SK-N-SH (cell line): ENCODE results near the gene CAPZA3. TPM values are rescaled to one million over a fixed set of nuclear protein-coding genes. Genes with fewer than 3 reads are reported as not detected.

Experiments used
- CTCF ChIA-PET: fragments of 300-600, 350-600 bp; formaldehyde crosslinking; extraction: SDS; loops from one replicate; lab custom pipeline; 2021; lab: Yijun Ruan, JAX
- POLR2A ChIA-PET: fragments of 350-600 bp; sonication (Branson Sonifier 250); formaldehyde crosslinking; extraction: SDS; loops from one replicate; lab custom pipeline; 2020; ENCODE audit warnings: antibody characterized with exemption, inconsistent platforms; lab: Yijun Ruan, JAX
- DNase-seq: peaks from one replicate; pipeline ENCODE4 v3.0.0; 2012
- H2AFZ ChIP-seq: fragments of 200-600 bp; sonication (generic); 2 replicates; pipeline ENCODE4 v1.8.1; 2016; ENCODE audit warnings: antibody characterized with exemption, mild to moderate bottlenecking, low read depth
- H3F3A ChIP-seq: fragments of 200-600 bp; sonication (generic); replicated peaks from 2 replicates; pipeline ENCODE3; 2016; ENCODE audit warnings: antibody characterized with exemption, mild to moderate bottlenecking; ENCODE audit not compliant: insufficient read depth
- H3K27ac ChIP-seq, 2 experiments: fragments of 200-500 bp in 1 of 2; fragments of 200-600 bp in 1 of 2; sonication (Bioruptor generic) in 1 of 2; sonication (generic), shearing (Covaris generic) in 1 of 2; 2 replicates each; pipeline versions ENCODE4 v1.5.1 to v1.6.1; 2014 to 2016; ENCODE audit warnings: low read depth in 2 of 2, inconsistent platforms in 1 of 2, low read length in 1 of 2, mild to moderate bottlenecking in 1 of 2, mixed read lengths in 1 of 2
- H3K27me3 ChIP-seq: fragments of 200-600 bp; sonication (generic), shearing (Covaris generic); 2 replicates; pipeline ENCODE4 v1.6.1; 2016; ENCODE audit warnings: mixed run types; ENCODE audit not compliant: insufficient read depth
- H3K36me3 ChIP-seq, 2 experiments: fragments of 200-500 bp in 1 of 2; fragments of 200-600 bp in 1 of 2; sonication (Bioruptor generic) in 1 of 2; sonication (generic) in 1 of 2; replicated peaks in 1 of 2; 2 replicates each; pipeline versions ENCODE3 to v1.5.1; 2014 to 2016; ENCODE audit warnings: low read length in 1 of 2, mild to moderate bottlenecking in 1 of 2; ENCODE audit not compliant: insufficient read depth in 2 of 2, control insufficient read depth in 1 of 2
- H3K4me1 ChIP-seq, 2 experiments: fragments of 200-500 bp in 1 of 2; fragments of 200-600 bp in 1 of 2; sonication (Bioruptor generic) in 1 of 2; sonication (generic), shearing (Covaris generic) in 1 of 2; 2 replicates each; pipeline versions ENCODE4 v1.5.1 to v1.6.1; 2014 to 2016; ENCODE audit warnings: low read depth in 1 of 2, low read length in 1 of 2, mixed run types in 1 of 2; ENCODE audit not compliant: insufficient read depth in 2 of 2, control insufficient read depth in 1 of 2
- H3K4me2 ChIP-seq: fragments of 200-600 bp; sonication (generic), shearing (Covaris generic); 2 replicates; pipeline ENCODE4 v1.6.1; 2017; ENCODE audit warnings: mixed run types
- H3K4me3 ChIP-seq, 2 experiments: fragments of 200-500 bp in 1 of 2; fragments of 200-600 bp in 1 of 2; sonication (Bioruptor generic) in 1 of 2; sonication (generic), shearing (Covaris generic) in 1 of 2; 2 replicates each; pipeline versions ENCODE4 v1.5.1 to v1.8.1; 2014 to 2016; ENCODE audit warnings: low read depth in 2 of 2, inconsistent platforms in 1 of 2, low read length in 1 of 2, mild to moderate bottlenecking in 1 of 2, mixed read lengths in 1 of 2, moderate library complexity in 1 of 2
- H3K79me2 ChIP-seq: fragments of 200-600 bp; sonication (generic); 2 replicates; pipeline ENCODE4 v1.8.1; 2017; ENCODE audit warnings: mild to moderate bottlenecking; ENCODE audit not compliant: insufficient read depth
- H3K9ac ChIP-seq: fragments of 200-600 bp; sonication (generic); 2 replicates; pipeline ENCODE4 v1.6.1; 2017; ENCODE audit warnings: mixed run types
- H3K9me2 ChIP-seq: fragments of 200-600 bp; sonication (generic); 2 replicates; pipeline ENCODE4 v1.6.1; 2017; ENCODE audit warnings: mixed run types
- H3K9me3 ChIP-seq: fragments of 200-600 bp; sonication (generic); 2 replicates; pipeline ENCODE4 v1.6.1; 2017; ENCODE audit warnings: mixed run types, mild to moderate bottlenecking, moderate library complexity
- H4K20me1 ChIP-seq: fragments of 200-600 bp; sonication (generic); 2 replicates; pipeline ENCODE4 v1.6.1; 2017; ENCODE audit warnings: mild to moderate bottlenecking, mixed run types; ENCODE audit not compliant: insufficient read depth
- FOSL2 ChIP-seq: IDR thresholded peaks from 2 replicates; pipeline ENCODE4 v1.4.0; 2012; ENCODE audit warnings: low read depth, mild to moderate bottlenecking, moderate library complexity, borderline replicate concordance
- FOXJ3 ChIP-seq: sonication (generic); formaldehyde crosslinking; IDR thresholded peaks from 2 replicates; pipeline ENCODE4 v1.5.1; 2020; ENCODE audit warnings: mild to moderate bottlenecking, missing genetic modification reagents
- GATA2 ChIP-seq: sonication (generic); formaldehyde crosslinking; IDR thresholded peaks from 2 replicates; pipeline ENCODE4 v1.5.0; 2020; ENCODE audit warnings: mild to moderate bottlenecking, missing genetic modification reagents
- IRF3 ChIP-seq: fragments of 150-350 bp; IDR thresholded peaks from 2 replicates; pipeline ENCODE4 v1.6.1; 2016; ENCODE audit warnings: mild to moderate bottlenecking, low read depth, low read length
- MAX ChIP-seq: IDR thresholded peaks from 2 replicates; pipeline ENCODE4 v1.4.0; 2012; ENCODE audit warnings: low read depth
- MEF2A ChIP-seq: IDR thresholded peaks from 2 replicates; pipeline ENCODE4 v1.4.0; 2012; ENCODE audit warnings: low read depth, borderline replicate concordance
- MXI1 ChIP-seq: IDR thresholded peaks from 2 replicates; pipeline ENCODE4 v1.6.1; 2012; ENCODE audit warnings: mild to moderate bottlenecking, low read depth, low read length, improper control_type of control experiment
- REST ChIP-seq: IDR thresholded peaks from 2 replicates; pipeline ENCODE4 v1.6.1; 2012; ENCODE audit warnings: mild to moderate bottlenecking, low read depth, low read length, moderate library complexity
- TAF1 ChIP-seq: IDR thresholded peaks from 2 replicates; pipeline ENCODE4 v1.6.1; 2012; ENCODE audit warnings: low read depth, mild to moderate bottlenecking, low read length, moderate library complexity, borderline replicate concordance
- USF2 ChIP-seq: fragments of 150-350 bp; IDR thresholded peaks from 2 replicates; pipeline ENCODE4 v1.6.1; 2017; ENCODE audit warnings: antibody characterized with exemption, low read length, low read depth, borderline replicate concordance
- WGBS: methylation state at CpG from one replicate; pipeline ENCODE4 v1.1.6; 2017; ENCODE audit warnings: low lambda C conversion rate; 5-methylcytosine and 5-hydroxymethylcytosine counted together
- polyA plus RNA-seq, 3 experiments: library from polyadenylated mRNA; depleted of rRNA; stranded (reverse); fragments of >200 nt; gene quantifications; 2 replicates each; pipeline ENCODE4 v1.2.3, GENCODE V29; 2012

Gene CAPZA3
- polyA plus RNA-seq, 1 of the 3 experiments (the other 2 are of a cell fraction): not detected

- no peak overlapping the region for H2AFZ ChIP-seq
- no peak overlapping the region for H3K9ac ChIP-seq
- TF ChIP-seq REST (no peak), TAF1 (no peak), MXI1 (no peak), GATA2 (no peak), MEF2A (no peak), MAX (no peak), USF2 (no peak)
- no peak overlapping the region for H3K27ac ChIP-seq
- no peaks in the 10 kb centered on the region for H4K20me1 ChIP-seq
- CTCF ChIA-PET: no interaction called here
- H3K36me3 ChIP-seq: no peaks in the 10 kb centered on the region
- no peak for DNase-seq
- H3K4me1 ChIP-seq: peaks cover 0 to 8% of the 10 kb centered on the region in 2 experiments; a peak in 2 of 4 replicates
- no peaks in the 10 kb centered on the region for H3K9me3 ChIP-seq
- WGBS: 78% methylated on average over 2 of the region's 2 CpGs
- H3F3A ChIP-seq: peaks cover 9% of the 10 kb centered on the region
- no peaks in the 10 kb centered on the region for H3K27me3 ChIP-seq
- POLR2A ChIA-PET: no interaction called here
- no peak overlapping the region for H3K4me3 ChIP-seq
- no peak overlapping the region for H3K4me2 ChIP-seq
- no peaks in the 10 kb centered on the region for H3K79me2 ChIP-seq
- H3K9me2 ChIP-seq: no peaks in the 10 kb centered on the region
Measured at GRCh38 chr12:18751866-18752265, 13.9 kb downstream of the CAPZA3 start.

- Histone ChIP-seq H3K79me2 (no peaks in the 10 kb centered on the region), H3K9ac (no peak overlapping the region), H3K9me3 (no peaks in the 10 kb centered on the region), H4K20me1 (no peaks in the 10 kb centered on the region), H3K4me1 (peaks cover 0 to 8% of the 10 kb centered on the region in 2 experiments; a peak in 2 of 4 replicates), H3K4me2 (no peak overlapping the region), H3F3A (peaks cover 9% of the 10 kb centered on the region), H3K27me3 (no peaks in the 10 kb centered on the region), H2AFZ (no peak overlapping the region), H3K4me3 (no peak overlapping the region), H3K27ac (peak overlapping the region in 1 of 2 experiments; percentile 28; a peak in 1 of 4 replicates), H3K36me3 (no peaks in the 10 kb centered on the region), H3K9me2 (no peaks in the 10 kb centered on the region)
- POLR2A ChIA-PET: no interaction called here
- TF ChIP-seq FOSL2 (peak; percentile 21; the same call in 1 of the 2 replicates), IRF3 (no peak), FOXJ3 (CRISPR knock-in tag) (no peak)
- no peak for DNase-seq
- 63% methylated on average over 6 of the region's 6 CpGs for WGBS
- CTCF ChIA-PET: no interaction called here
Measured at GRCh38 chr12:18752280-18752920, 14.5 kb downstream of the CAPZA3 start.
